NCI-H128 (cell line): Measurements from ENCODE around the gene SIPA1.

Experiments used
- DNase-seq: peaks from one replicate; lab custom pipeline; 2025; ENCODE audit not compliant: unreplicated experiment; lab: John Stamatoyannopoulos, UW

Gene SIPA1, protein sequence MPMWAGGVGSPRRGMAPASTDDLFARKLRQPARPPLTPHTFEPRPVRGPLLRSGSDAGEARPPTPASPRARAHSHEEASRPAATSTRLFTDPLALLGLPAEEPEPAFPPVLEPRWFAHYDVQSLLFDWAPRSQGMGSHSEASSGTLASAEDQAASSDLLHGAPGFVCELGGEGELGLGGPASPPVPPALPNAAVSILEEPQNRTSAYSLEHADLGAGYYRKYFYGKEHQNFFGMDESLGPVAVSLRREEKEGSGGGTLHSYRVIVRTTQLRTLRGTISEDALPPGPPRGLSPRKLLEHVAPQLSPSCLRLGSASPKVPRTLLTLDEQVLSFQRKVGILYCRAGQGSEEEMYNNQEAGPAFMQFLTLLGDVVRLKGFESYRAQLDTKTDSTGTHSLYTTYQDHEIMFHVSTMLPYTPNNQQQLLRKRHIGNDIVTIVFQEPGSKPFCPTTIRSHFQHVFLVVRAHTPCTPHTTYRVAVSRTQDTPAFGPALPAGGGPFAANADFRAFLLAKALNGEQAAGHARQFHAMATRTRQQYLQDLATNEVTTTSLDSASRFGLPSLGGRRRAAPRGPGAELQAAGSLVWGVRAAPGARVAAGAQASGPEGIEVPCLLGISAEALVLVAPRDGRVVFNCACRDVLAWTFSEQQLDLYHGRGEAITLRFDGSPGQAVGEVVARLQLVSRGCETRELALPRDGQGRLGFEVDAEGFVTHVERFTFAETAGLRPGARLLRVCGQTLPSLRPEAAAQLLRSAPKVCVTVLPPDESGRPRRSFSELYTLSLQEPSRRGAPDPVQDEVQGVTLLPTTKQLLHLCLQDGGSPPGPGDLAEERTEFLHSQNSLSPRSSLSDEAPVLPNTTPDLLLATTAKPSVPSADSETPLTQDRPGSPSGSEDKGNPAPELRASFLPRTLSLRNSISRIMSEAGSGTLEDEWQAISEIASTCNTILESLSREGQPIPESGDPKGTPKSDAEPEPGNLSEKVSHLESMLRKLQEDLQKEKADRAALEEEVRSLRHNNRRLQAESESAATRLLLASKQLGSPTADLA

GRCh38 chr11:65637794-65638419, at the start of gene SIPA1:
Gene SIPA1, plus strand, starts transcription at chr11:65638101. Its CDS starts 2,821 bp downstream, at chr11:65640922.
- DNase-seq = no peak

DNA sequence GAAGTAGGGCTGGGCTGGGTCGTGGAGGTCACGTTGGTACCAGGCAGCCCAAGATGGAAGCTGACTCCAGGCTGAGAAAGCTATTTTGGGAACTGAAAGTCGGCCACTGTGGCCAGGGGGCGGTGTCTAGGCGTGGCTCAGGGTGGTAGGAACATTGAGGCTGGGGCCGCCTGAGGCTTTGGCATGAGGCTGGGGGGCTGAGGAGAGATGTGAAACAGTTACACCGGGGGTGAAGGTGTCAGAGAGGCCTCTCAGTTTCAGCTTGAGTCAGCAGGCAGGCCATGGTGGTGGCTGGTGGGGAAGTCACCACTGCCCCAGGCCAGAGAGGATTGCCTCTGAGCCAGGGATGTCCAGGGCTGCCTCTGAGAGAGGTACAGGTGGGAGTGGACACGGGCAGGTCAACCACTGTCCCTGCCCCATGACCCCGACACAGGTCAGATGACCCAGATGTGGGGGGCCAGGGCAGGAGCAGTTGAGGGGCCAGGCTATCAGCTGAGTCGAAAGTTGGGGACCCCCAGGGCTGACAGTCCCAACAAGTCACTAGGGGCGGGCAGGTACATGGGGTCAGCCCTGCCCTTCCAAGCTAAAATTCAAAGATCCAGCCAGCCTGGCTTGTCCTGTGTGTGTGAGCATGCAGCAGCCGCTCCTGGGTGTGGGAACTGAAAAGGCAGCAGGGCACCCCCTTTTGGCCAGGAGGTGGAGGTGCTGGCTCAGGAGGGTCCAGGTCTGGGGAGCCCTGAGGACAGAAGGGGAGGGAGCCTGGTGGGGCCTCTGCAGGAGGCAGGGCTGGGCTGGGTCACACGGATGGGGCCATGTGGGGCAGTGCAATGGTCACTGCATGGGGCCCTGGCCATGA, 49.5 kb upstream of the SIPA1 start:
- DNase-seq = no peak

DNA sequence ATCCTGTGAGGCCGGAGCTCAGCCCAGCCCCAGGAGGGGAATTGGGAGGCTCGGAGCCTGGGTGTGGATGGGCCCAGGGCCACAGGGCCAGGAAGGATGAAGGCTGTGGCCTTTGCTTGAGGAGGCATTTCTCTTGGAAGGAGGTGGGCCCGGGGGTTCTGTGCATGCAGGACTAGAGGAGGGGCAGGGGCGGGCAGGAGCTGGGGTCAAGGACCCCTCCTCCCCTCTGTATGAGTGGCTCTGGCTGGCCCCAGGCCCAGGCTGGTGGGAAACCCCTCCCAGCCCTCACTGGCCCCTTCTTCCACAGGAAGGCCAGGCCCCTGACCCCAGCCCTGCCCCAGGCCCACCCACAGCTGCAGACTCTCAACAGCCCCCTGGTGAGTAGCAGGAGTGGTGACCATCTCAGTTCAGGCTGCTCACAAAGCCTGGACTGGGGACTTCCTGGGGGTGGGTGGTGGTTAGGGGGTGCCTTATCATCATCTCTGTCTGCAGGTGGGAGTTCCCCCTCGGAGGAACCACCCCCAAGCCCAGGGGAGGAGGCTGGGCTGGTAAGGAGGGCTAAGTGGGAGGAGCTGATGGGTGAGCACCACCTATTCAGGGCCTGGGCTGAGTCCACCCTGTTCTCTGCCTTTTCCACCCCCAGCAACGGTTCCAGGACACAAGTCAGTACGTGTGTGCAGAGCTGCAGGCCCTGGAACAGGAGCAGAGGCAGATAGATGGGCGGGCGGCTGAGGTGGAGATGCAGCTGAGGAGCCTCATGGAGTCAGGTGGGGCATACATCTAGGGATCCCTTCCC, 48.3 kb upstream of the SIPA1 start:
- no peak for DNase-seq

- no peak for DNase-seq
Measured at GRCh38 chr11:65590240-65590738, 47.6 kb upstream of the SIPA1 start.

- no peak for DNase-seq
Measured at GRCh38 chr11:65591939-65592857, 45.7 kb upstream of the SIPA1 start.

GRCh38 chr11:65592858-65593517, 44.9 kb upstream of the SIPA1 start:
- DNase-seq = no peak

- no peak for DNase-seq
Measured at GRCh38 chr11:65593518-65594414, 44.1 kb upstream of the SIPA1 start.

GRCh38 chr11:65595131-65595530, 42.8 kb upstream of the SIPA1 start:
- no peak for DNase-seq

DNA sequence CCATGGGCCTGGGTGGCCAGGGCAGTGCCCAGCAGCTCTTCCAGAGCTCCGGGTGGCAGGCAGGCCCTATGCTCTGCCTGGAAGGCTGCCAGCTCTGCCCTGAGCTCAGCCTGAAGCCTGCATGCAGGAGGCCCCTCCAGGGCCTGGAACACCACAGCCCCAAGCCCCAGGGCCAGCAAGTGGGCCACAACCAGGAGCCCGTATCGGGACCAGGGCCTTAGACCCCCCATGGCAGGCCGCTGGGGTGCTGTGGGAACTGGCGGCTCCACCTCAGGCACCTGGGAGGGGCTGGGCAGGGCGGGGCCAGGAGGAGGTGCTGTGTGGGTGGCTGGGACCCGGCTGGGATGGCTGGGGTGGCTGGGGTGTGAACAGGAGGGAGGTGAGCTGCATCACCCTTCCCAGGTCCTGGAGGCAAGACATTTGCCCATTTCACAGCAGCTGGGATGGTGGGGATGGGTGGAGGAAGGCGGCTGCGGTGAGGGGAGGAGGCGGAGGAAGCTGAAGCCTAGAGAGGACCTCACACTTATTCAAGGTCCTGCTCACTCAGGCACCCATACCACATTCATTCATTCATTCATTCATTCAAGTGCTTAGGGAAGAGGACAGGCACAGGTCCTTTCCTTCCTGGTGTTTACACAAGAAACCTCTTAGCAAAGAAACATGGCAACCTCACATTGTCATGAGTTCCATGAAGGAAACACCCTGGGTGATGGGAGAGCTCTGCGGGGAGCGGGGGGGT, 42.2 kb upstream of the SIPA1 start, which contains the start of gene KCNK7:
Gene KCNK7, minus strand, starts transcription at position 258 of the 739 bp plus-strand sequence. Its CDS starts 28 bp downstream, at position 230.
- DNase-seq = no peak

- no peak for DNase-seq
Measured at GRCh38 chr11:65596520-65596919, 41.4 kb upstream of the SIPA1 start.

DNA sequence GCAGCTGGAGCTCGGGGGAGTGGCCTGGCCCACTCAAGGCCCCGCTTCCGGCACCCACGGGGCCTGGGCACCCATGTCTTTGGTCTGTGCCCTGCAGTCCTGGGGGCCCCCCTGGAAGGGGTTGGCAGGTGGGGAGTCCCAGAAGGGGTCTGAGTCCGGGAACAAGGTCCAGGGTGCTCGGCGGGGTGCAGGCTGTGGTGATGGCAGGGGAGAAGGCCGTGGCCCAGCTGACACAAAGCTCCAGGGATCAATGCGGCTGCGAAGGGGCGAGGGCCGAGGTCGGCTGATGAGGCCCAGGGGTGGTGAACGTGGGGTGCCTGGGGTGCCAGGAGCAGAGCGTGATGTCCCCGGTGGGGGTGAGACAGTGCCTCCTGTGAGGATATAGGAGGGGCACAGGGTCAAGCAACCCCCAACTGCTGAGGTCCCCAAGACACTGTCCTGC, 39.6 kb upstream of the SIPA1 start:
- DNase-seq = no peak

DNA sequence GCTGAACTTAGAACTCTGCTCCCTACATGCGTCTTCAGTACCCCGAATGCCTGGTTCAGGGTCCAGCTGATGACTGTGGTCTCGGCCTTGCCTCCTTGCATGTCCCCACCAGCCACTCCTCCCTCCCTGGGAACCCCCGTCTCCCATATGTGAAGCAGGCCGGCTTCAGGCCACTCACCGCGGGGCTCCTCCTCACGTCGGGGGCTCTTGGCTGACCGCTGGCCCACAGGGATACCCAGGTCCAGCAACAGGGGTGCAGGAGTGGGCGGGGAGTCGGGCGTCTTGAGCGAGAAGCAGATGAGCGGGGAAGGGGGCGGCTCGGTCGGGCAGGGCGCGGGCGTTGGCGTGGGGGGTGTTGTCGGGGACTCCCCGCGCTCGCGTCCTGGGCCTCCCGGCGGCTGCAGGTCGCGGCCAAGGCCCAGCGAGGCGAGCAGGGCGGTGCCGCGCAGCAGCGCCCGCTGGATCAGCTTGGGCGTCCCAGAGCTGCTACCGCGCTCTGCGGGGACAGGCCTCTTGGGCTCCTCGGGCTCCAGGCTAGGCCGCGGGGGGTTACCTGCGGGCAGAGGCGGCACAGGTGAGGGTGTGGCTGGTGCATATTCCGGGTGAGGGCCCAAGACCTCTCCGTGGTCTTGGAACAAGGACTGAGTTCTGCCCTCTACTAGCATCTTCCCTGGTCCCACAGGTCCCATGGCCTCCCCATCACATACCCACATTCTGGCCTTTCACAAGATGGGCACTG, 38.5 kb upstream of the SIPA1 start:
- no peak for DNase-seq

DNA sequence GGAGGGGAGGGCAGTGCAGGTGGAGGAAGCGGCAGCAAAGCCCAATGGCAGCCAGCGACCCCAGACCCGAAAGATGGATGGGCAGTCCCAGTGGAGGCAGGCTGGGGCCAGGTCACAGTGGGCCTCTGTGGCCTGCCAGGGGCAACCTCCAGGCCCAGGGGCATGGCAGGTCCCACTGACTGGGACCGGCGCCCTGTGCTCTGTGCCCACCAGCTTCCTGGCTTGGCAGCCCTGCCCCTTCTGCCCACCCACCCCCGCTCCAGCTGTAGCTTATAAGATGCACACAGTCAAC, 38.0 kb upstream of the SIPA1 start:
- no peak for DNase-seq

- DNase-seq = no peak
Measured at GRCh38 chr11:65604258-65604657, 33.6 kb upstream of the SIPA1 start.

GRCh38 chr11:65606876-65607613, 30.9 kb upstream of the SIPA1 start:
- DNase-seq = no peak
